Stimulated activated CD8-positive, alpha-beta memory T cell treated with anti-CD3 and anti-CD28 coated beads, Interleukin-7, amount 100 ng/mL, for 48 hours (primary cell): ENCODE measurements around the gene STXBP1.

Experiments
- DNase-seq, 2 donors: peaks; one replicate each; pipeline ENCODE4 v3.0.0-alpha.2; 2020; ENCODE audit warnings: low read depth in 1 of 2; ENCODE audit errors: extremely low read depth in 1 of 2

STXBP1 gene

DNA sequence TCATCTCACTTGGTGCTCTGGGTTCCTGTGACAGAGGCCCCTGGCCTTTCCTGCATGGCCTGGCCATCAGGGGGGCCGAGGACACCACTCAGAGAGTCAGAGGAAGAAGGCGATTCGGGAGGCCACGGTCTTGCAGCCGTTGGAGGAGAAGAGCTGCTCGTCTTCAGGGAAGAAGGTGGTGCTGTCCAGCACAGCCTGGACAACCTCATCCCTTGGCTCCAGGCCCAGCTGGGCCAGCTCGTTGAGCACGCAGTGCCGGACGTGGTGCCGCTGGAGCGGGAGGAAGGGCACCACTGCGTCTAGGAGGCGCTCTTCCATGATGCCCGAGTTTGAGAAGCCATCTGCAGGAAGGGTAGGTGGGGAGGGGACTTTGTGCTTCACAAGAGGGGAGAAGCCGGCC lies 119.9 kb downstream of the STXBP1 start:
- DNase-seq = no peak

DNA sequence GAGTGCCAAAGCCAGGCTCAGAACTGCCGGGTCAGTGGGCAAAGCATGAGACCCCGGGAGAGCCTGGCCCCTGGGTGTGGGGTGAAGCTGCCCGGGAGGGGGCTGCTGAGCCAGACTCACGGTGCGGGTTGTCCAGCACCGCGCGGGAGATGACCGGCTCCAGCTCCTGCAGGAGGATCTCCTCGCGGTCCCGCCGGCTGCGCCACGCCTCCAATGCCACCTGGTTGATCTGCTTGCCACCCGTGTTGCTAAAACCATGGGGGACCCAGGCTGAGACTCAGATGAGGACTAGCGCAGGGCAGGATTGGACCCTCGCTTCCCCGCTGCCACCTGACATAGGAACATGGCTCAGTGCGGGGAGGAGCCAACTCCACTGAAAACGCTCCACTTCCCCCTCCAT lies 120.4 kb downstream of the STXBP1 start:
- no peak for DNase-seq

DNA sequence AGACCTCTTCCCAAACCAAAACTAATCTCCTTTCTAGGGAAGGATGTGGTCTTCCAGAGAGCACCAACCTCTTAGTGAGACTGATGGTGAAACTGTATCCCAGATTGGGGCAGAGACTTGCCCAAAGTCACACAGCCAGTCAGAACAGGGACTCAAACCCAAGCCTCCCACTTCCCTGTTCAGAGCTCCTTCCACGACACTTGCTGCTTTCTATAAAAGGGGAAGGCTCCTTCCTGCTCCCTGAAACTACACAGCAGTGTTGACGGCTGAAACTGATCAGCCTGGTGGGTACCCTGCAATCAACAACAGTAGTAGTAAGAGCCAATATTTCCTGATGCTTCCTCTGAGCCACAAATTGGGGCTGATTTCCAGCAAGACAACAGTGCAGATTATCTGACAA lies 121.5 kb downstream of the STXBP1 start:
- no peak for DNase-seq

DNA sequence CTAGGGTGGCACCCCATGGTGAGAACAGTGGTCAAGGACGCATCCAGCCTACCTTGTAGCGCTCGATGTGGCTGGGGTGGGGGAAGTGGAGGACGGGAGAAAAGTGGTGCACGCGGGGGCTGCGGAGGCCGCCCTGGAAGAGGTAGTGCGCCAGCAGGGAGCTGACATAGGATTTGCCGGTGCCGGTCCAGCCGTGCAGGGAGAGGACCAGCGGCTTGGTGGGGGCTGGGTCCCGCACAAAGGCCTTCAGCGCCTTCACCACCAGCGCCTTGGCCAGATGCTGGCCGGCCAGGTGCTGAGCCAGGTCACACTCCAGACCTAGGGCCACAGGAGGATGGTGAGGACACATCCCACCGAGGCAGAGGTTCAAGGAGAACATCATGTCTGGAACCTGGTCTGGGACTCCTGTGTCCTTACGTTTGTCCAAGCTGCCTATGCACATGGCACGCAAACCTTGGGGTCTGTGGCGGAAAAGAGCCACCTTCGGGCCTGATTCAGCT lies 122.2 kb downstream of the STXBP1 start:
- no peak for DNase-seq

DNA sequence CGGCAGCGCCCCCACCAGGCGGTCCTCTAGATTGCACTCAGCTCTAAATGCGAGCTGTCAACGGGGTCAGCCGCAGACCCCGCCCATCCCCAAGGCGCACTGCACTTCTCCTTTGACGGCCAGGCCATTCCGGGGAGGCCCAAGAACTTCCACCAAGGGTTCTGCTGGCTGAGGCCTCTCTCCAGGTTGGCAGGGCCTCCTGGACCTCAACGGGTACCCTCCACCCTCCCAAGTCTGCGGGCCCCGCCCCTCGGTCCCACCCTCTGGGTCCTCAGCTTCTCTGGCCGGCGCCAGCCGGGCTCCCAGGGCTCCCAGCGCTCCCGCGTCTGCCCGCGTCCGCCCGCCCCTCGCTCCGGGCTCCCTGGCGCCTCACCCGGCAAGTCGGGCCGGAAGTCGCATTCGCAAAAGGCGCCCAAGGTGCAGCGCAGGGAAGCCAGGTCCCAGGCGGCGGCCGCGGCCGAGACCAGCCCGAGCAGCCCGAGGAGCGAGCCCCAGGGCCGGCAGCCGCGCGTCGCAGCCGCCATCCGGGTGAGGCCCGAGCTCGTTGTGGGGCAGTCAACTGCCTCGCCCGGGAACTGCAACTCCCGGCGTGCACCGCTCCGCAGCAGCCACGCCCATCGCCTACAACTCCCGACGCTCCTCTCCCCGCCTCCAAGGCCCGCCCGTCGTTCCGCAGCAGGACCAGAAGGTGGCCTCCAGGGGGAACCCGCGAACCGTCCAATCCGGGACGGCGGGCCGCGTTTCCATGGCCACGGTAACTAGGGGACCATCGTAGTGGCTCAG lies 122.9 kb downstream of the STXBP1 start, which contains the start of gene TOR2A:
TSS of gene TOR2A (minus strand) at position 548 of the 783 bp plus-strand sequence. CDS start at position 524, 24 bp downstream.
- DNase-seq = peak; percentile 93 to 95

DNA sequence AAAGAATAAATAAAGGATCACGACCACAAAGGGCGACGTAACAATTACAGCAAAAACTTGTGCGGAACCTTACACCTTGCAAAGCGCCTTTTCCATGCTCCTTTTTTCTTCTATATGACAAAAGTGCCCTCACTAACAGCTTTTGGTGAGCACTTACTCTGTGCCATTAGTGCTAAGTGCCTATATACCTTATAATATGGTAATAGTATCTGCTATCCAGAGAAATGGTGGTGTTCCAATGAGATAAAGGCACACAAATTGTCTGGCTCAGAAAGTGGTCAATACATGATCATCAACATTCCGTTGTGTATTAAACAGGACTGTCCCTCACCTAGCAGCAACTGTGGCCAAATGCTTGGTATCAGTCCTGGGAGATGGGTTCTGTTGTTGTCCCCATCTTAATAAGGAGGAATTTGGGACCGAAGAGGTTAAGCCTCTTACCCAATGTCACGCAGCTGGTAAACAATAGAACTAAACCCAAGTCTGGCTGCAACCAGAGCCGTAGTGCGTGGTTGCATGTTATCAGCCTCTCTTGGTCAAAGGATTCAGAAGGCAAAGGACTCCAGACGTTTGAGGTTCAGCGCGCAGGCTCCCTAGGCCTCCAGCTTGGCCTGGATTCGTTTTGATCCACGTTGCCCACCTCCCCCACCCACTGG lies 123.6 kb downstream of the STXBP1 start:
- no peak for DNase-seq

DNA sequence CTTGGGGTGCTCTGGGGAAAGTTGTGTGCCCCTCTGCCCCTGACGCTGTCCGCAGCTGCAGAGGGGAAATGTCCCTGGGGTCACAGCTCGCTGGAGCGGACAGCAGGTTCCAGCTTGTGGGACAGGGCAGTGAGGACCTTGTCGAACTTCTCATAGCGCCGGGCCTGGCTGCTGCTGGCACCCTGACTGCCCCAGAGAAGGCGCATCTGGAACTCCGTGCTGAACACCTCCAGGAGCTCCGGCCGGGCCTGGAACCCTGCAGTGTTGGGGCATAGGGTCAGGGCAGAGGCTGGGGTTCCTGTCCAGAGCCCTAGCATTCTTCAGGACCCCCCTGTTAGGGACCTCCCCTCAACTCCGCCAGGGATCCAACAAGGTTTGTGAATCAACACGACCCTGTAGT lies 126.6 kb downstream of the STXBP1 start:
- DNase-seq = no peak

DNA sequence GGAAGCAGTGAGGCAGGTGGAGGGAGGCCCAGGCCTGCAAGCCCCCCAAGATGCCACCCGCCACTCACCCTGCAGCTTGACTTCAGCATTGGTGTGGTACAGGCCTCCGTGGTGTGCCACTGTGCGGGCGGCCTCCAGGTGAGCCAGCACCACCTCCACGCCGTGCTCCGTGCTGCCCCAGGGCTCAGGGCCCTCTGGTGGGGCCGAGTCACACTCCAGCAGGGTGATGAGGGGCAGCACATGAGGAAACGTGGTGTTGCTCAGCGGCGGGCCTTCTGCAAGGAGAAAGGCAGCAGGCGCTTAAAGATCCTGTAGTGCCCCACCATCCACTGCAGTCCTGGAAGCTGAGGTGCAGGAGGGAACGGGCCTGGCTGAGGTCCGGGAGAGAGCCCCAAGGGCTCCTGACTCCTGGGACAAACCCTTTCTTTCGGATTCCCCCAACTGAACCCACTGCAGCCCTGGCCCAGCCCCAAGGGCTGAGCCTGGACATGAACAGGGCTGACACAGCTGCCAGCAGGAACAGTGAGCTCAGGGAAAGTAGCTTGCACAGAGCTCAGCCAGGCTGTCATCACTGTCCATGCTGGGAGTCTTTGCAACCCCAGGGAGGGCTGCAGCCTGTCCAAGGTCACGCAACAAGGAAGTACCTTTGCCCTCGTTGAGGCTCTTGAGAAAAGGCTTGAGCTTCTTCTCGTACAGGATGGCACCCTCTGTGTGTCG lies 127.7 kb downstream of the STXBP1 start:
- DNase-seq = no peak

DNA sequence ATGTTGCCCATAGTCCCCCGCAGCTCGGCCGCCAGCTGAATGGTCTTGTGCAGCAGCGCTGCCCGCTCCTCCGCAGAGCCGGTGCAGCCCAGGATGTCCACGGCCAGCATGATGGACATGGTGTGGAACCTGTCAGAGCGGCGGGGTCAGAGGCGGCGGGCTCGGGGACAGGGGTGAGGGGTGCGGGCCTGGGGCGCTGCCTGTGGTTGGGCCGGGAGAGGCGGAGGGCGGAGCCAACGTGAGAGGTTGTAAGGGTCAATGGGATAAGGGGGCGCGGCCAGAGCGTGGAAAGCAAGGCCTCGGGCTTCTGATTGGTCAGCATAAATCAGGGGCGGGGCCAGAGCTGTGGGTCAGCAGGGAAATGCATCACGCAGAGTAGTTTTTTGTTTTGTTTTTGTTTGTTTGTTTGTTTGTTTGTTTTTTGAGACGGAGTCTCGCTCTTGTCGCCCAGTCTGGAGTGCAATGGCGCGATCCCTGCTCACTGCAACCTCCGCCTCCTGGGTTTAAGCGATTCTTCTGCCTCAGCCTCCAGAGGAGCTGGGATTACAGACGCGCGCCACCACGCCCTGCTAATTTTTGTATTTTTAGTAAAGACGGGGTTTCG lies 129.9 kb downstream of the STXBP1 start:
- no peak for DNase-seq
